Measurements from ENCODE around the gene ATG7. TPM values are rescaled to one million over a fixed set of nuclear protein-coding genes. Genes with fewer than 3 reads are reported as not detected.
A peak's percentile ranks its signal among the peaks of the same experiment; 100 is the strongest.

The ATG7 gene
- total RNA-seq, 1 donor from 2014 or later = 17.5 TPM

- ATAC-seq (peak; percentile 51), DNase-seq (ENCODE audit: missing footprints) (no peak)
- intact Hi-C loops (cut with DNase I) = loop anchor here (10.0 kb wide), 1 partner anchor 175 kb away; no protein-coding TSS in a partner anchor
These were observed 287.8 kb downstream of the ATG7 start for GRCh38 chr3:11559816-11560633.

GRCh38 chr3:11560746-11561145 lies 288.5 kb downstream of the ATG7 start:
- intact Hi-C loops (cut with DNase I) = loop anchor here (10.0 kb wide), 1 partner anchor 176 kb away; no protein-coding TSS in a partner anchor
- ATAC-seq (no peak), DNase-seq (ENCODE audit: missing footprints) (no peak)

DNA sequence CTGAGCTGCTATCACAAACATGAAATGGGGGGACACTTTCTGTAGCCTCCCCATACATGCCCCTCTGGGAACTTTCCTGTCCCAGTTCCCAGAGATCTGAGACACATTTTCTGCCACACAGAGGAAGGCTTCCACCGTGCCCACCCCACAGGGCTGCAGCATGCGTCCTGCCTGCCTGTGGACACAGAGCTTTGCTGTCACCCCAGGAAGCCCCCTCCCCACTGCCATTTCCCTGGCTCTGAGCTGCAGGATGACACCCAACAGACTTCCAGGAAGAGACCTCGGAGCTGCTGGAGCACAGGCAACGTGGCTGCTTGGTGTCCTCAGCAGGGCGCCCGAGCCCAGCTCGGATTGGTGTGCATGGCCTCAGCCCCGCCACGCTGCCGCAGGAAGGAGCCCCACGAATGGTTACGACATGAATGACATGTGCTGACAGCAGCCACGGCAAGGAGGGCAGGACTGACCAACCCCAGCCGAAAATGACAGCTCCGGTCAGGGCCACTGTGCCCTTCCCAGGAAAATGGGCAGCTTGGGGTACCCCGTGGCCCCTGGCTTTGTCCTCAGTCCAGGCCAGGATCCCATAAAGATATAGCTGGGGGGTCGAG lies 290.2 kb downstream of the ATG7 start:
- intact Hi-C loops (cut with DNase I) = loop anchor here (10.0 kb wide), 1 partner anchor 178 kb away; no protein-coding TSS in a partner anchor
- no peak for ATAC-seq
- no peak for DNase-seq (ENCODE audit: missing footprints)

GRCh38 chr3:11563159-11563864 lies 291.1 kb downstream of the ATG7 start:
- intact Hi-C loops (cut with DNase I) = loop anchor here (10.0 kb wide), 1 partner anchor 179 kb away; no protein-coding TSS in a partner anchor
- DNase-seq (ENCODE audit: missing footprints) = no peak
- no peak for ATAC-seq

DNA sequence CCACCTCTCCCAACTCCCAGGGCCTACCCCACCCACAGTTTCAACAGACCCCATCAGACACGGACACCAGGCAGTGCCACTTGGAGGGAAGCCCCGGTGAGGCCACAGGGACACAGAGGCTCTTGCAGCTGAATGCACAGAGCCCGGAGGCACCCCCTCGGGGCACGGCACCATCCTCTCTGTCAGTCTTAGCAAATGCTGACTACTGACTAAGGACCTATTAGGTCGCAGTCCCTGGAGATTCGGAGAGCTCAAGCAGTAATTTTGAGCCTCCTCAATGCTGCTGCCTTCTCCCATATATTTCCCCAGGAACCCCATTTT lies 291.6 kb downstream of the ATG7 start:
- DNase-seq (ENCODE audit: missing footprints) (no peak), ATAC-seq (no peak)
- intact Hi-C loops (cut with DNase I) = loop anchor here (10.0 kb wide), 1 partner anchor 179 kb away; no protein-coding TSS in a partner anchor

- DNase-seq (ENCODE audit: missing footprints) = no peak
- intact Hi-C loops (cut with DNase I) = loop anchor here (5.0 to 10.0 kb wide), 2 partner anchors 78 to 180 kb away; partner anchors contain the start of gene VGLL4
- ATAC-seq = no peak
These were observed 292.4 kb downstream of the ATG7 start for GRCh38 chr3:11564577-11565001.

DNA sequence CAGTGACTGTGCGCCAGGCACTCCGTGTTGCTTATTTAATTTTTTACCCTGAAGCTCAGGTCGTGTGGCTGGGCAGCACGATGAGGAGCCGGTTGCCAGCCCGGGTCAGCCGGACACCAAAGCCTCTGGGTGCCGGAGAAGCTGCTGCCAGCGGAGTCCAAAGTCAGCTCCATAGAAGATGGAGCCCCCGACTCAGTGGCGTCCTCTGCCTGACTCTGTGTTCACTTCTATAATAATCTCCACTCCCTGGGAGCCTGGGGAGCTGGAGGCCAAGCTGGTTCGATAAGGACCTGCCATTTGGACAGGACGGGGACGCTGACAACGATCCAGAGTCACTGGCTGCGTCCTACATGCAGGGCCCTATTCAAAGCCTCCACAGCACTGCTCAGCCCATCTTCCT lies 292.9 kb downstream of the ATG7 start:
- DNase-seq (ENCODE audit: missing footprints) = no peak
- ATAC-seq = peak; percentile 85

GRCh38 chr3:11565492-11565891 lies 293.3 kb downstream of the ATG7 start:
- intact Hi-C loops (cut with DNase I) = loop anchor here (5.0 to 10.0 kb wide), 2 partner anchors 77 to 181 kb away; partner anchors contain the start of gene VGLL4
- ATAC-seq = no peak
- DNase-seq (ENCODE audit: missing footprints) = no peak

More for the DNA sequence above, 292.9 kb downstream of the ATG7 start:
- intact Hi-C loops (cut with DNase I) = loop anchor here (5.0 to 10.0 kb wide), 2 partner anchors 77 to 180 kb away; partner anchors contain the start of gene VGLL4

DNA sequence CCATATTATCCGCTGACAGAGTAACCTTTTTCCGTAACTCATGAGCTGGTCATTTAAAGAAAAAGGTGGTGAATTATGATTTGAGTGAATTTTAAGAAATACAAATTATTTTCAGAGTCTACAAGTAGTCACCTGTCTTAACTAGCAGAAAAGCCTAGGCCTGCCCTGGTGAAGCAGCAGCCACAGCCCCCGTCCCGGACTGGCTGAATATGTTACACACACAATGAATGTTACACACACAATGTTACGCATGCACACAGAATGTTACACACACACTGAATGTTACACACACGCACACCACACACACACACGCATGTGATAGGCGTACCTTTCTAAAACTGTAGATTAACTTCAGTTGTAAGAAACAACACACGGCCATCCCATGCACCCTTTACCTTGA lies 293.7 kb downstream of the ATG7 start:
- ATAC-seq (no peak), DNase-seq (ENCODE audit: missing footprints) (no peak)
- intact Hi-C loops (cut with DNase I) = loop anchor here (5.0 to 10.0 kb wide), 2 partner anchors 76 to 181 kb away; partner anchors contain the start of gene VGLL4

- DNase-seq (ENCODE audit: missing footprints) = no peak
- intact Hi-C loops (cut with DNase I) = loop anchor here (5.0 to 10.0 kb wide), 2 partner anchors 76 to 182 kb away; partner anchors contain the start of gene VGLL4
- no peak for ATAC-seq
These were observed 294.3 kb downstream of the ATG7 start for GRCh38 chr3:11566478-11566877.

DNA sequence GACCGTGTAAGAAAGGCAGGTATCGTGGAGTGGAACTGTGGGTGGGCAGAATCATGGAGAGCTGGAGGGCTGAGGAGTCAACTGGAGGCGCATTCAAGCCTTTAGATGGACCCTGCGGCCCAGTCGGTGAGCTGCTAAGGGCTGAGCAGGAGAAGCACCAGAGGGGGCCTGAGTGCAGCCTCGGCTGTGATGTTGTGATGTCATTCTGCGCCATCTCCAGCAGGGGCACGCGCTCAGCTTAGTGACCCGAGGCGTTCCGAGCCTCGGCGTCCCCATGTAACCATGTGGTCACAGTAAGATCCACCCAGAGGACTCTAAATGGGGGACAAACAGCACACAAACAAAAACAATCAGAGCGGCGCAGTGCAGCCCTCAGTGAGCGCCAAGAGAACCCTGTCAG lies 294.7 kb downstream of the ATG7 start:
- ATAC-seq = no peak
- DNase-seq (ENCODE audit: missing footprints) = no peak
- intact Hi-C loops (cut with DNase I) = loop anchor here (5.0 to 10.0 kb wide), 2 partner anchors 75 to 182 kb away; partner anchors contain the start of gene VGLL4

DNA sequence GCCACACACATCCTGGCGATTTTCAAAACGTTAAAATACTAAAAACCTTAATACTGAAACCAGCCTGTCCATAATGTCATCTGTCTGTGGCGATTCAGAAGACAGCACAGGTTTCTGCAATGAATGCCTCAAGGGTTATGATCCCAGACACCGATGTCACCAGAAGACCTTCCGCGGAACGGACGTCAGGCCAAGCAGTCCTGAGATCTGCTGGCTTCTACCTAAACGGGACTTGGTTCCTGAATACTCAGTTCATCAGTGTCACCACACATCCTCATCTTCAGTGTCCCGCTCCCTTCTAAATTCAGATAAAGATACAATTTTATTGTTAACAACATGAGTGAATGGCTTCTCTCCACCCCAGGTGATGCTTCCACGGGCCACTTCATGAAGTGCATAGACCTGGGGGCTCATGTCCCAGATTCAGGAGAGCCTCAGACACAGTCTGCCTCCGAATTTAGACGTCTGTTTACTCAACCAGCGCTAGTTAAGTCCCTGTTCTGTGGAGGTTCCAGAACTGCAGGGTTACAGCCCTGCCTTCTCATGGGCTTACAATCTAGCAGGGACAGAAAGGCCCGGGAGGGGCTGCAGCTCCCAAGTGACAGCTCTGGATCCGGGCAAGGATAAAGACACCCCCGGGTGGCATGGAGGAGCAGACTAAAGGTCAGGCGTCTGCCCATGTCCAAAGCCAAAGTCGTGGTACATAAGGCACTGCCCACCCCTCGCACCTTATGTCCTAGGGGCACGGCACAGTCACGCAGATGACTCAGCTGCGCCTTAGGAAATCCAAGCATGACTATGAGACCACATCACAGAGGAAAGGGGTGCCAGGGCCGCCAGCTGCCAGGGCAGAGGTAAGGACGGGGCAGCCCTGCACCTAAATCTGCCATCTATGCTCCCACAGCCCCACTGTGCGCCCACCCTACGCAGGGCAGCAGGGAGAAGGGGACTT lies 295.6 kb downstream of the ATG7 start:
- intact Hi-C loops (cut with DNase I) = loop anchor here (5.0 to 10.0 kb wide), 2 partner anchors 75 to 183 kb away; partner anchors contain the start of gene VGLL4
- ATAC-seq = no peak
- DNase-seq (ENCODE audit: missing footprints) = no peak

GRCh38 chr3:11568503-11569155 lies 296.4 kb downstream of the ATG7 start:
- ATAC-seq = peak; percentile 21
- DNase-seq (ENCODE audit: missing footprints) = no peak
- intact Hi-C loops (cut with DNase I) = loop anchor here (5.0 to 10.0 kb wide), 2 partner anchors 74 to 184 kb away; partner anchors contain the start of gene VGLL4

DNA sequence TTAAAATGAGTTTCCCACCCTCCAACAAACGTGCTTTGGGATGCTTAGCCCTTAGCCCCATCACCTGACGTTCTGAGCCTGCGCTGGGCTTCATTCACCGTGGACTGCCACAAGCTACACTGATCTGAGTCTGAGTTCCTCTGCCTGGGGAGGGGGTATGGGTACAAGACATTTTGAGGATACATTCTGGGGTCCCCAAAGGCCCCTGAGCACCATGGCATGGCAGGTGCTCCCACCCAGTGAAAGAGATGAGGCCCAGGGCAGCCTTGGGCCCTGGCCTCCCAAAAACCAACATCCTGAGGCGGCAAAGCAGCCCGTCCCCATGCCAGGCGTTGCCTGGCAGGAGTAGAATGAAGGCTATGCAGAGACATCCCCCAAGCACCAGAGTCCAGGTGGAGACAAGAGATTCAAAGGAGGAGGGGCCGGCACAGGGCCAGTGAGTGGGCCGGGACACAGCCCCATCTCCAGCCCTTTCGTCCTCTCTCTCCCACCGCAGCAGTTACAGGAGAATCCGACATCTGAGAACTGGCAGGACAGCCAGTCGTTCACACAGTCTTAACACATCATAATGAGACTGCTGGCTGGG lies 297.1 kb downstream of the ATG7 start:
- intact Hi-C loops (cut with DNase I) = loop anchor here (5.0 to 10.0 kb wide), 2 partner anchors 73 to 184 kb away; partner anchors contain the start of gene VGLL4
- ATAC-seq (no peak), DNase-seq (ENCODE audit: missing footprints) (no peak)

DNA sequence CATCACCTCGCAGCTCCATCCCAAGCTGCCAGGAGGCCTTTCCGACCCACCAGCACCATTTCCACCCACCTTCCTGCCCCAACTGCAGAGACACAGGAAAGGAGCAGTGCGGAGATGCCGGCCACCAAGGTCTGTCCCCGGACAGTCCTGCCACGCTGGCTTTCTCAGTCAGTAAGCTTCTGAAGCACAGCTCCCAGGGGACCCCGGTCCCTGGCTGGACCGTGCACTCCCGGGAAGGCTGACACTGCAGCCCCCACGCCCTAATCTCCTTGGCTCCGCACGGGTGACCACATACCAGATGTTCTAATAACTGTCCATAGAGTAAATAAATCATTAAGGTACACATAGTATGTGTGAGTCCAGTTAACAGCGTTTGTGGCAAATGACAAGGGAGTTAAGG lies 298.1 kb downstream of the ATG7 start:
- intact Hi-C loops (cut with DNase I) = no loop called here
- ATAC-seq (peak; percentile 11), DNase-seq (ENCODE audit: missing footprints) (no peak)

DNA sequence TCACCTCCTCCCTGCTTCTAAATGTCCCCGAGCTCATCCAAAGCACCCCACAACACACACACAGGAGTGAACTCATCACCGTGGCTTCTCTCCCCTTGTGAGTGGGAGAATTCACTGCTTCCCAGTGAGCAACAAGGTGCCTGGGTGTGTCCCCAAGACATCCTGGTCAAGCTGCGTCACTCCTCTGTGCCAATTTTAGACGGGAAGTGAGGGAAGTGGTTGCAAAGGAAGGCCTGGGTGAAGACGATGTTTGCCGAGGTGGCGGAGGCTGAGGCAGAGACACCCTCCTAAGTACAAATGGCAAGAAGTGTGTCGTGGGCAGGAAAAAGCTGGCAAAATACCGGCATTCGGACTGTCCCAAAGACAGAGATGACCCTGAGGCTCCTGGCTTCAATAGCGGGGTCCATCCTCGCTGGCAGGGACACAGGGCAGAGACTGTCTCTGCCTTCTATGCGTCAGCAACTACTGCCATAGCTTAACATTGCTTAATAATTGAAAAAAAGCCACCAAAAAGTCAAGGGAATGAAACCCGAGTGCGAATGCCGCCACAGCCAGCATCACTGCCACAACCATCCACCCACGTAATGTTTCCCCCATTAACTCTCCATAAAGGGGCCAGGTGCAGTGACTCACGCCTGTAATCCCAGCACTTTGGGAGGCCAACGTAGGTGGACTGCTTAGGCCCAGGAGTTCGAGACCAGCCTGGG lies 298.7 kb downstream of the ATG7 start:
- intact Hi-C loops (cut with DNase I) = no loop called here
- ATAC-seq (no peak), DNase-seq (ENCODE audit: missing footprints) (no peak)
